Neuronal stem cell (in vitro differentiated cells): ENCODE measurements around the gene IL19.

ENCODE experiments used
- DNase-seq: peaks from one replicate; pipeline ENCODE4 v3.0.0-alpha.2; 2013; ENCODE audit warnings: low spot score
- H2AFZ ChIP-seq: one replicate; pipeline ENCODE4 v1.6.1; 2013; ENCODE audit warnings: mild to moderate bottlenecking, low read length, inconsistent platforms
- H2AK5ac ChIP-seq: 2 replicates; pipeline ENCODE4 v1.6.1; 2013; ENCODE audit warnings: low read depth, mild to moderate bottlenecking, inconsistent platforms, low read length, moderate library complexity, mixed read lengths
- H2BK120ac ChIP-seq: 2 replicates; pipeline ENCODE4 v1.6.1; 2013; ENCODE audit warnings: low read depth, mild to moderate bottlenecking, inconsistent platforms, low read length, moderate library complexity, mixed read lengths
- H2BK12ac ChIP-seq: one replicate; pipeline ENCODE4 v1.6.1; 2013; ENCODE audit warnings: low read length, inconsistent platforms
- H2BK15ac ChIP-seq: 2 replicates; pipeline ENCODE4 v1.6.1; 2013; ENCODE audit warnings: mild to moderate bottlenecking, low read length, inconsistent platforms, mixed read lengths
- H2BK5ac ChIP-seq: one replicate; pipeline ENCODE4 v1.6.1; 2013; ENCODE audit warnings: inconsistent platforms, mild to moderate bottlenecking, low read length, moderate library complexity
- H3K14ac ChIP-seq: one replicate; pipeline ENCODE4 v1.6.1; 2013; ENCODE audit warnings: low read length, inconsistent platforms
- H3K18ac ChIP-seq: 2 replicates; pipeline ENCODE4 v1.6.1; 2013; ENCODE audit warnings: low read length, inconsistent platforms
- H3K23ac ChIP-seq: 2 replicates; pipeline ENCODE4 v1.6.1; 2013; ENCODE audit warnings: low read depth, mild to moderate bottlenecking, mixed read lengths, low read length, inconsistent platforms; ENCODE audit not compliant: poor library complexity
- H3K27ac ChIP-seq: replicated peaks from 3 replicates; pipeline ENCODE4 v1.5.1; 2013; ENCODE audit warnings: low read length, inconsistent platforms
- H3K27me3 ChIP-seq, 3 experiments: 2 replicates each; pipeline ENCODE4 v1.6.1; 2013; ENCODE audit warnings: low read length in 3 of 3, mild to moderate bottlenecking in 2 of 3, inconsistent platforms in 1 of 3, low read depth in 1 of 3, mixed read lengths in 1 of 3, moderate library complexity in 1 of 3; ENCODE audit not compliant: control insufficient read depth in 3 of 3, insufficient read depth in 3 of 3
- H3K36me3 ChIP-seq, 2 donors: replicated peaks in 1 of 2; 2 replicates each; pipeline ENCODE4 v1.6.1; 2013; ENCODE audit warnings: low read length in 2 of 2; ENCODE audit not compliant: control insufficient read depth in 2 of 2, insufficient read depth in 2 of 2
- H3K4ac ChIP-seq: 2 replicates; pipeline ENCODE4 v1.6.1; 2013; ENCODE audit warnings: inconsistent platforms, mild to moderate bottlenecking, low read length, moderate library complexity
- H3K4me1 ChIP-seq, 2 donors: 1 replicate in 1 of 2; 2 replicates in 1 of 2; pipeline ENCODE4 v1.6.1; 2013; ENCODE audit warnings: low read length in 2 of 2, low read depth in 1 of 2; ENCODE audit not compliant: control insufficient read depth in 2 of 2, insufficient read depth in 1 of 2
- H3K4me2 ChIP-seq: one replicate; pipeline ENCODE4 v1.6.1; 2013; ENCODE audit warnings: mild to moderate bottlenecking, low read length, inconsistent platforms; ENCODE audit not compliant: insufficient read depth, poor library complexity, severe bottlenecking
- H3K4me3 ChIP-seq, 2 donors: 2 replicates each; pipeline ENCODE4 v1.5.1; 2013; ENCODE audit warnings: low read length in 2 of 2, mild to moderate bottlenecking in 2 of 2, inconsistent platforms in 1 of 2, moderate library complexity in 1 of 2
- H3K79me1 ChIP-seq: one replicate; pipeline ENCODE4 v1.6.1; 2013; ENCODE audit warnings: low read depth, mild to moderate bottlenecking, inconsistent platforms, low read length, moderate library complexity
- H3K9ac ChIP-seq: one replicate; pipeline ENCODE4 v1.6.1; 2013; ENCODE audit warnings: mild to moderate bottlenecking, low read depth, low read length, inconsistent platforms; ENCODE audit not compliant: poor library complexity
- H3K9me3 ChIP-seq, 2 donors: replicated peaks in 1 of 2; 2 replicates each; pipeline versions ENCODE3 to v1.6.1; 2013; ENCODE audit warnings: low read length in 2 of 2, mild to moderate bottlenecking in 2 of 2, inconsistent platforms in 1 of 2, low read depth in 1 of 2, mixed read lengths in 1 of 2, moderate library complexity in 1 of 2; ENCODE audit not compliant: control insufficient read depth in 2 of 2, insufficient read depth in 1 of 2
- H4K8ac ChIP-seq: one replicate; pipeline ENCODE4 v1.6.1; 2013; ENCODE audit warnings: low read depth, mild to moderate bottlenecking, inconsistent platforms, low read length, moderate library complexity
- H4K91ac ChIP-seq: one replicate; pipeline ENCODE4 v1.6.1; 2013; ENCODE audit warnings: low read length, low read depth, mild to moderate bottlenecking, inconsistent platforms; ENCODE audit not compliant: poor library complexity
- WGBS, 2 donors: extraction: QIAGEN DNeasy Blood & Tissue Kit; methylation state at CpG; one replicate each; pipeline ENCODE4 v1.1.7; 2013; ENCODE audit warnings: missing lambda C conversion rate in 2 of 2, mixed read lengths in 1 of 2; ENCODE audit not compliant: insufficient read length in 2 of 2, insufficient replicate concordance in 1 of 2; ENCODE audit errors: extremely low coverage in 2 of 2; 5-methylcytosine and 5-hydroxymethylcytosine counted together

The IL19 gene

GRCh38 chr1:206883160-206883559 is 112.6 kb downstream of the IL19 start:
- H3K27ac ChIP-seq = no peak overlapping the region
- H4K91ac ChIP-seq = no peak overlapping the region
- no peak overlapping the region for H2BK120ac ChIP-seq
- H3K9ac ChIP-seq = no peak overlapping the region
- H3K9me3 ChIP-seq = peaks cover 2 to 5% of the 10 kb centered on the region in 2 donors
- H2BK5ac ChIP-seq = no peak overlapping the region
- H3K4me2 ChIP-seq = no peak overlapping the region
- no peak overlapping the region for H3K4me3 ChIP-seq
- H3K4me1 ChIP-seq = no peaks in the 10 kb centered on the region
- no peak overlapping the region for H3K14ac ChIP-seq
- H2BK15ac ChIP-seq = no peak overlapping the region
- H2AK5ac ChIP-seq = no peak overlapping the region
- H3K18ac ChIP-seq = no peak overlapping the region
- H4K8ac ChIP-seq = no peak overlapping the region
- peaks cover 0 to 5% (median 0%) of the 10 kb centered on the region in 3 experiments for H3K27me3 ChIP-seq
- no peak for DNase-seq
- no peak overlapping the region for H2BK12ac ChIP-seq
- no peak overlapping the region for H3K23ac ChIP-seq
- no CpG with 5 or more reads among the region's 1 CpG for WGBS, 2 donors
- no peaks in the 10 kb centered on the region for H3K79me1 ChIP-seq
- no peak overlapping the region for H2AFZ ChIP-seq
- peaks cover 0 to under 1% of the 10 kb centered on the region in 2 donors for H3K36me3 ChIP-seq
- no peak overlapping the region for H3K4ac ChIP-seq

- Histone ChIP-seq H3K9ac (no peak overlapping the region), H3K4ac (no peak overlapping the region), H3K27me3 (peaks cover 0 to 5% (median 0%) of the 10 kb centered on the region in 3 experiments), H2BK5ac (no peak overlapping the region), H2BK120ac (no peak overlapping the region), H2AK5ac (no peak overlapping the region), H4K91ac (no peak overlapping the region), H2AFZ (no peak overlapping the region), H3K4me1 (no peaks in the 10 kb centered on the region), H3K9me3 (no peaks in the 10 kb centered on the region), H2BK15ac (no peak overlapping the region), H3K79me1 (no peaks in the 10 kb centered on the region), H3K4me3 (no peak overlapping the region), H2BK12ac (no peak overlapping the region), H3K36me3 (no peaks in the 10 kb centered on the region), H3K14ac (no peak overlapping the region), H3K23ac (no peak overlapping the region), H3K4me2 (no peak overlapping the region), H3K18ac (no peak overlapping the region), H4K8ac (no peak overlapping the region), H3K27ac (no peak overlapping the region)
- no peak for DNase-seq
- WGBS, 2 donors = no CpG with 5 or more reads among the region's 2 CpGs
Observed at GRCh38 chr1:206883876-206884275, 113.3 kb downstream of the IL19 start.

GRCh38 chr1:206885341-206886060 is 114.9 kb downstream of the IL19 start:
- H2BK12ac ChIP-seq = no peak overlapping the region
- no peaks in the 10 kb centered on the region for H3K9me3 ChIP-seq
- no peak overlapping the region for H3K4ac ChIP-seq
- no peak overlapping the region for H2AK5ac ChIP-seq
- no peak overlapping the region for H3K23ac ChIP-seq
- DNase-seq = no peak
- H4K8ac ChIP-seq = no peak overlapping the region
- H3K4me3 ChIP-seq = no peak overlapping the region
- no peaks in the 10 kb centered on the region for H3K36me3 ChIP-seq
- H3K4me1 ChIP-seq = no peaks in the 10 kb centered on the region
- no peak overlapping the region for H3K4me2 ChIP-seq
- H2BK120ac ChIP-seq = no peak overlapping the region
- H3K9ac ChIP-seq = no peak overlapping the region
- H3K14ac ChIP-seq = no peak overlapping the region
- peaks cover 0 to 5% (median 0%) of the 10 kb centered on the region in 3 experiments for H3K27me3 ChIP-seq
- H2AFZ ChIP-seq = no peak overlapping the region
- no peak overlapping the region for H2BK15ac ChIP-seq
- H3K27ac ChIP-seq = no peak overlapping the region
- H3K18ac ChIP-seq = no peak overlapping the region
- no peak overlapping the region for H4K91ac ChIP-seq
- no CpG with 5 or more reads among the region's 3 CpGs for WGBS, 2 donors
- H2BK5ac ChIP-seq = no peak overlapping the region
- no peaks in the 10 kb centered on the region for H3K79me1 ChIP-seq

- H3K9ac ChIP-seq = no peak overlapping the region
- no peaks in the 10 kb centered on the region for H3K9me3 ChIP-seq
- no CpG with 5 or more reads among the region's 1 CpG for WGBS, 2 donors
- no peak for DNase-seq
- H3K4ac ChIP-seq = no peak overlapping the region
- no peak overlapping the region for H3K27ac ChIP-seq
- H3K23ac ChIP-seq = no peak overlapping the region
- H3K18ac ChIP-seq = no peak overlapping the region
- no peak overlapping the region for H2BK5ac ChIP-seq
- H3K4me3 ChIP-seq = no peak overlapping the region
- H3K4me1 ChIP-seq = no peaks in the 10 kb centered on the region
- no peak overlapping the region for H2AK5ac ChIP-seq
- H3K27me3 ChIP-seq = peaks cover 0 to 5% (median 0%) of the 10 kb centered on the region in 3 experiments
- no peak overlapping the region for H2BK15ac ChIP-seq
- no peak overlapping the region for H4K91ac ChIP-seq
- no peak overlapping the region for H2BK12ac ChIP-seq
- H2BK120ac ChIP-seq = no peak overlapping the region
- H3K36me3 ChIP-seq = no peaks in the 10 kb centered on the region
- no peak overlapping the region for H3K4me2 ChIP-seq
- H3K79me1 ChIP-seq = no peaks in the 10 kb centered on the region
- no peak overlapping the region for H2AFZ ChIP-seq
- H3K14ac ChIP-seq = no peak overlapping the region
- H4K8ac ChIP-seq = no peak overlapping the region
Observed at GRCh38 chr1:206886831-206887230, 116.3 kb downstream of the IL19 start.
